K562 (cell line): ENCODE results near the gene MEIS1.

ENCODE experiments used
- CAMTA2 ChIP-seq: fragments of 250-450 bp; sonication (Bioruptor Pico); conservative IDR thresholded peaks from 2 replicates; pipeline ENCODE4 v1.5.1; 2022
- RAD21 ChIP-seq, 2 experiments: fragments of 250-450 bp in 1 of 2; fragments of 450-650 bp in 1 of 2; sonication (Bioruptor Pico) in 1 of 2; formaldehyde crosslinking in 1 of 2; IDR thresholded peaks in 1 of 2; conservative IDR thresholded peaks in 1 of 2; 2 replicates each; pipeline versions ENCODE4 v1.4.0 to v1.8.0; 2020 to 2022; ENCODE audit warnings: mild to moderate bottlenecking in 2 of 2, moderate library complexity in 1 of 2
- RFX1 ChIP-seq: fragments of 450-650 bp; IDR thresholded peaks from 2 replicates; pipeline ENCODE4 v1.6.1; 2016; ENCODE audit warnings: mild to moderate bottlenecking, moderate library complexity
- TF ChIP-seq, protein P1 (sequence below): fragments of 250-450 bp; sonication (Bioruptor Pico); IDR thresholded peaks from 2 replicates; pipeline ENCODE4 v1.5.0; 2020; ENCODE audit warnings: mild to moderate bottlenecking
- TF ChIP-seq, protein P2 (sequence below): sonication (generic); formaldehyde crosslinking; IDR thresholded peaks from 2 replicates; pipeline ENCODE4 v1.9.0; 2022; ENCODE audit warnings: mild to moderate bottlenecking, missing genetic modification reagents
- TF ChIP-seq, protein P3 (sequence below): sonication (generic); formaldehyde crosslinking; IDR thresholded peaks from 2 replicates; pipeline ENCODE4 v1.5.0; 2020; ENCODE audit warnings: missing genetic modification reagents
- TF ChIP-seq, protein P4 (sequence below): IDR thresholded peaks from 3 replicates; pipeline ENCODE4 v1.6.1; 2011; ENCODE audit warnings: borderline replicate concordance, mild to moderate bottlenecking; ENCODE audit not compliant: insufficient read length, insufficient read depth

DNA sequence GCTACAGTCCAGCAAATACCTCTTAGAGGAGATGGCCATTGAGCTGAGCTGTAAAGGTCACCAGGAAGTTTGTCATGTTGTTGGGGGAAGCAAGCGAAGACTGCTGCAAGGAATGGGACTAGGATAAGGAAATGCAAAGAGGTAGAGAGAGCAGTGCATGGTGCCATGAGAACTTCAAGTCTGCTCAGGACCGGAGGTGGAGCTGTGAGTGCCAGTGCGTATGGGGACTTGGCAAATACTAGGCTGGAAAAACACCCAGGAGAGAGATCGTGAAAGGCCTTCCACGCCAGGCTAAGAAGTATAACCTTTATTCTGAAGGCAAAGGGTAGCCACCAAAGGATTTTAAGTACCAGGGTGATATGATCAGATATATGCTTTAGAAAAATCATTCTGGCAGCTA is 71.3 kb downstream of the MEIS1 start:
- TF ChIP-seq, protein P1, sequence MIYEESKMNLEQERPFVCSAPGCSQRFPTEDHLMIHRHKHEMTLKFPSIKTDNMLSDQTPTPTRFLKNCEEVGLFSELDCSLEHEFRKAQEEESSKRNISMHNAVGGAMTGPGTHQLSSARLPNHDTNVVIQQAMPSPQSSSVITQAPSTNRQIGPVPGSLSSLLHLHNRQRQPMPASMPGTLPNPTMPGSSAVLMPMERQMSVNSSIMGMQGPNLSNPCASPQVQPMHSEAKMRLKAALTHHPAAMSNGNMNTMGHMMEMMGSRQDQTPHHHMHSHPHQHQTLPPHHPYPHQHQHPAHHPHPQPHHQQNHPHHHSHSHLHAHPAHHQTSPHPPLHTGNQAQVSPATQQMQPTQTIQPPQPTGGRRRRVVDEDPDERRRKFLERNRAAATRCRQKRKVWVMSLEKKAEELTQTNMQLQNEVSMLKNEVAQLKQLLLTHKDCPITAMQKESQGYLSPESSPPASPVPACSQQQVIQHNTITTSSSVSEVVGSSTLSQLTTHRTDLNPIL (CRISPR knock-in tag), result no peak
- TF ChIP-seq RFX1, result no peak
- no peak for TF ChIP-seq RAD21 (CRISPR knock-in tag; conservative IDR thresholded peaks at IDR 0.05 in 1 of 2, IDR thresholded peaks at IDR 0.05 in 1 of 2)
- TF ChIP-seq, protein P2, sequence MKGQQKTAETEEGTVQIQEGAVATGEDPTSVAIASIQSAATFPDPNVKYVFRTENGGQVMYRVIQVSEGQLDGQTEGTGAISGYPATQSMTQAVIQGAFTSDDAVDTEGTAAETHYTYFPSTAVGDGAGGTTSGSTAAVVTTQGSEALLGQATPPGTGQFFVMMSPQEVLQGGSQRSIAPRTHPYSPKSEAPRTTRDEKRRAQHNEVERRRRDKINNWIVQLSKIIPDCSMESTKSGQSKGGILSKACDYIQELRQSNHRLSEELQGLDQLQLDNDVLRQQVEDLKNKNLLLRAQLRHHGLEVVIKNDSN, result no peak
- TF ChIP-seq, protein P3, sequence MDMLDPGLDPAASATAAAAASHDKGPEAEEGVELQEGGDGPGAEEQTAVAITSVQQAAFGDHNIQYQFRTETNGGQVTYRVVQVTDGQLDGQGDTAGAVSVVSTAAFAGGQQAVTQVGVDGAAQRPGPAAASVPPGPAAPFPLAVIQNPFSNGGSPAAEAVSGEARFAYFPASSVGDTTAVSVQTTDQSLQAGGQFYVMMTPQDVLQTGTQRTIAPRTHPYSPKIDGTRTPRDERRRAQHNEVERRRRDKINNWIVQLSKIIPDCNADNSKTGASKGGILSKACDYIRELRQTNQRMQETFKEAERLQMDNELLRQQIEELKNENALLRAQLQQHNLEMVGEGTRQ (CRISPR knock-in tag), result no peak
- TF ChIP-seq, protein P4, sequence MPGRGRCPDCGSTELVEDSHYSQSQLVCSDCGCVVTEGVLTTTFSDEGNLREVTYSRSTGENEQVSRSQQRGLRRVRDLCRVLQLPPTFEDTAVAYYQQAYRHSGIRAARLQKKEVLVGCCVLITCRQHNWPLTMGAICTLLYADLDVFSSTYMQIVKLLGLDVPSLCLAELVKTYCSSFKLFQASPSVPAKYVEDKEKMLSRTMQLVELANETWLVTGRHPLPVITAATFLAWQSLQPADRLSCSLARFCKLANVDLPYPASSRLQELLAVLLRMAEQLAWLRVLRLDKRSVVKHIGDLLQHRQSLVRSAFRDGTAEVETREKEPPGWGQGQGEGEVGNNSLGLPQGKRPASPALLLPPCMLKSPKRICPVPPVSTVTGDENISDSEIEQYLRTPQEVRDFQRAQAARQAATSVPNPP, result no peak
- TF ChIP-seq CAMTA2 (CRISPR knock-in tag), result no peak
